CD14-positive monocyte (primary cell): ENCODE measurements around the gene NUPR2. TPM values are rescaled to one million over a fixed set of nuclear protein-coding genes. Genes with fewer than 3 reads are reported as not detected.
A peak's percentile ranks its signal among the peaks of the same experiment; 100 is the strongest.
"Not testable (repeated sequence)": the region's sequence is repeated elsewhere in the genome, so short reads cannot be mapped to it uniquely, and the experiment has no call there.

Experiments
- DNase-seq, 3 donors: peaks; one replicate each; pipeline ENCODE4 v3.0.0-alpha.2; 2011 to 2022
- H2AFZ ChIP-seq: 2 replicates; pipeline ENCODE4 v1.6.0; 2012; ENCODE audit warnings: mild to moderate bottlenecking, low read depth, low read length, inconsistent platforms; ENCODE audit not compliant: insufficient read depth, poor library complexity, severe bottlenecking
- H3K27ac ChIP-seq, 2 donors: 1 replicate in 1 of 2; 2 replicates in 1 of 2; pipeline ENCODE4 v1.5.1; 2012 to 2013; ENCODE audit warnings: low read length in 2 of 2, control low read depth in 1 of 2, inconsistent platforms in 1 of 2, low read depth in 1 of 2, mild to moderate bottlenecking in 1 of 2
- H3K27me3 ChIP-seq, 2 donors: one replicate each; pipeline versions ENCODE4 v1.6.0 to v1.6.1; 2011 to 2013; ENCODE audit warnings: low read length in 2 of 2; ENCODE audit not compliant: control insufficient read depth in 2 of 2, insufficient read depth in 2 of 2
- H3K36me3 ChIP-seq, 2 donors: replicated peaks in 1 of 2; 1 replicate in 1 of 2; 2 replicates in 1 of 2; pipeline versions ENCODE4 v1.5.1 to v1.6.1; 2012 to 2013; ENCODE audit warnings: low read length in 2 of 2, control low read depth in 1 of 2, inconsistent platforms in 1 of 2, mild to moderate bottlenecking in 1 of 2; ENCODE audit not compliant: insufficient read depth in 2 of 2, control insufficient read depth in 1 of 2
- H3K4me1 ChIP-seq, 2 donors: 1 replicate in 1 of 2; 2 replicates in 1 of 2; pipeline versions ENCODE4 v1.5.1 to v1.6.1; 2012 to 2013; ENCODE audit warnings: low read length in 2 of 2, control low read depth in 1 of 2, inconsistent platforms in 1 of 2, mild to moderate bottlenecking in 1 of 2, moderate library complexity in 1 of 2; ENCODE audit not compliant: insufficient read depth in 2 of 2, control insufficient read depth in 1 of 2
- H3K4me2 ChIP-seq: replicated peaks from 2 replicates; pipeline ENCODE3; 2012; ENCODE audit warnings: low read length, moderate library complexity, mild to moderate bottlenecking; ENCODE audit not compliant: poor library complexity, severe bottlenecking; ENCODE audit errors: extremely low read depth
- H3K4me3 ChIP-seq, 3 experiments: fragments of 200-600 bp in 1 of 3; sonication (generic) in 1 of 3; replicated peaks in 1 of 3; 1 replicate in 2 of 3; 2 replicates in 1 of 3; pipeline ENCODE4 v1.5.1; 2011 to 2013; ENCODE audit warnings: low read length in 3 of 3, mild to moderate bottlenecking in 3 of 3, control low read depth in 2 of 3, low read depth in 2 of 3, inconsistent platforms in 1 of 3, moderate library complexity in 1 of 3
- H3K79me2 ChIP-seq: 2 replicates; pipeline ENCODE4 v1.6.0; 2012; ENCODE audit warnings: mild to moderate bottlenecking, control low read depth, inconsistent platforms, low read length, moderate library complexity; ENCODE audit not compliant: insufficient read depth
- H3K9ac ChIP-seq: 2 replicates; pipeline ENCODE4 v1.6.0; 2017; ENCODE audit warnings: low read length, mild to moderate bottlenecking; ENCODE audit not compliant: insufficient read depth, poor library complexity, severe bottlenecking
- H3K9me3 ChIP-seq, 2 donors: replicated peaks in 1 of 2; 1 replicate in 1 of 2; 2 replicates in 1 of 2; pipeline versions ENCODE4 v1.5.1 to v1.6.1; 2012 to 2013; ENCODE audit warnings: low read length in 2 of 2, control low read depth in 1 of 2; ENCODE audit not compliant: control insufficient read depth in 1 of 2, insufficient read depth in 1 of 2
- H4K20me1 ChIP-seq: 2 replicates; pipeline ENCODE4 v1.6.0; 2012; ENCODE audit warnings: mild to moderate bottlenecking, low read length, control low read depth, moderate library complexity; ENCODE audit not compliant: insufficient read depth
- H3K27ac Mint-ChIP-seq, 7 donors: one replicate each; pipeline ENCODE4 v1.8.0; 2020; ENCODE audit warnings: mild to moderate bottlenecking in 7 of 7, mixed read lengths in 7 of 7, moderate library complexity in 6 of 7, inconsistent platforms in 2 of 7
- H3K27me3 Mint-ChIP-seq, 3 donors: one replicate each; pipeline ENCODE4 v1.8.0; 2021 to 2022; ENCODE audit warnings: low read depth in 3 of 3, mild to moderate bottlenecking in 3 of 3, mixed read lengths in 3 of 3, moderate library complexity in 3 of 3, inconsistent platforms in 1 of 3
- H3K36me3 Mint-ChIP-seq, 2 donors: one replicate each; pipeline ENCODE4 v1.8.0; 2020; ENCODE audit warnings: mixed read lengths in 2 of 2, inconsistent platforms in 1 of 2, mild to moderate bottlenecking in 1 of 2
- H3K4me1 Mint-ChIP-seq: one replicate; pipeline ENCODE4 v1.8.0; 2020; ENCODE audit warnings: mild to moderate bottlenecking, mixed read lengths
- H3K4me3 Mint-ChIP-seq, 2 donors: one replicate each; pipeline ENCODE4 v1.8.0; 2020; ENCODE audit warnings: mild to moderate bottlenecking in 2 of 2, mixed read lengths in 2 of 2, moderate library complexity in 1 of 2
- H3K9me3 Mint-ChIP-seq, 7 donors: one replicate each; pipeline ENCODE4 v1.8.0; 2020 to 2022; ENCODE audit warnings: mixed read lengths in 7 of 7, mild to moderate bottlenecking in 6 of 7, moderate library complexity in 6 of 7, inconsistent platforms in 2 of 7
- WGBS: methylation state at CpG from one replicate; pipeline ENCODE4 v1.1.5; 2013; ENCODE audit warnings: missing lambda C conversion rate; ENCODE audit not compliant: insufficient coverage; 5-methylcytosine and 5-hydroxymethylcytosine counted together
- intact Hi-C, 2 donors: fragments of 100-400 bp; cut with micrococcal nuclease; formaldehyde crosslinking; loops; one replicate each; pipeline versions ENCODE4 v1.15.0 to v1.15.1; 2023
- polyA plus RNA-seq, 3 donors: library from polyadenylated mRNA; depleted of rRNA in 1 of 3; unstranded in 2 of 3; stranded (reverse) in 1 of 3; fragments of 300-500 nt in 2 of 3; fragments of >200 nt in 1 of 3; fragmentation: Illumina TruSeq in 2 of 3; gene quantifications; 1 replicate in 2 of 3; 2 replicates in 1 of 3; pipeline ENCODE4 v1.2.3, GENCODE V29; 2012 to 2021
- TF ChIP-seq, protein P1 (sequence below): fragments of 200-600 bp; IDR thresholded peaks from one replicate; pipeline ENCODE4 v1.8.0; 2022; ENCODE audit warnings: antibody characterized with exemption, mild to moderate bottlenecking

NUPR2 gene
- polyA plus RNA-seq, 3 donors, result not detected

DNA sequence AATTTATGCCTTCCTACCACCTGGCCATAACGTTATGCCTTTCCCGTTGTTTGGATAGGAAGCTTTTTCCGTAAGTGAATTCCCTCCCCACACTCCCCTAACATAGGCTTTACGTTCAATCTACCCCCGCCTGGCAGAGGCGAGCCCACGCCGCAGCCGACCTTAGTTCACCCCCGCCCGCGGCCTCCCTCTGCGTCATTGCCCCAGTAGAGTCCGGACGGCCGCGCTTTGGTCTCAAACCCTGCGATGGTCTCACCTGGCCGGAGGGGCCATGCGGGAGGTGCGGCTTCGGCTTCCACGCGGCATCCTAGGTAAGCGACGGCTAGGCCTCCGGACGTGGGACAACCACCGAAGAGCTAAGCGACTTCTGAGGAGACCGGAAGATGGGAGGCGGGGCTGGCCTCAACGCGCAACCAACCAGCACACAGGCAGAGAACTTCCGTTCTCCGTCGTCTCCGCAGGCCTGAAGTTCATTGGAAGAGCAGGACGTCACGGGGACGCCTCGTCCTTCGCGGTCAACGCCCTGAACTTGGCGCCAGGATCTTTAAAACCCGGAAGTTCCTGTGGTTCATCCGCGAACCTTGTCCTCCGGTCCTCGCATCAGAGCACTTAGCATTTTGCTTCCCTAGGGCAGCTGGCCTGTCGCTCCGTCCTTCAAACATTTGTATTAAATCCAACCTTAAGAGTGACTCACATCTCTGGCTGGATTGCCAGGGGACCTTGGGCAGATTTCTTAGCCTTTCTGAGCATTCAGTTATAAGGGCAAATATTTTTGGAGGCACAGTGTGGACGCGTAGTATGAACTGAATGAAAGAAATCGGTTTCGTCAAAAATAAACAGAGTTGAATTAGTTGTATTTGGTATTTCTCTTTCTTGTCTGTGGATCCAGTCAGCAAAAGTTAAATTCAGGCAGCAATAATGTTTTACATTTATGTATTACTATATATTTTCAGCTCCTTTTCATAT, 9.8 kb downstream of the NUPR2 start, which contains the start of gene CHCHD2:
TSS of gene CHCHD2 (minus strand) at position 369 of the 966 bp plus-strand sequence. CDS start at position 306, 63 bp downstream.
- intact Hi-C loops, result loop anchor here (1.0 to 10.0 kb wide), 4 partner anchors 44 to 1342 kb away; partner anchors contain the start of genes LANCL2 (in 2 of the 2), NIPSNAP2 (in 1 of the 2) and SUMF2 (in 1 of the 2)
- WGBS, result under 1% methylated on average over 47 of the region's 57 CpGs
- TF ChIP-seq, protein P1, sequence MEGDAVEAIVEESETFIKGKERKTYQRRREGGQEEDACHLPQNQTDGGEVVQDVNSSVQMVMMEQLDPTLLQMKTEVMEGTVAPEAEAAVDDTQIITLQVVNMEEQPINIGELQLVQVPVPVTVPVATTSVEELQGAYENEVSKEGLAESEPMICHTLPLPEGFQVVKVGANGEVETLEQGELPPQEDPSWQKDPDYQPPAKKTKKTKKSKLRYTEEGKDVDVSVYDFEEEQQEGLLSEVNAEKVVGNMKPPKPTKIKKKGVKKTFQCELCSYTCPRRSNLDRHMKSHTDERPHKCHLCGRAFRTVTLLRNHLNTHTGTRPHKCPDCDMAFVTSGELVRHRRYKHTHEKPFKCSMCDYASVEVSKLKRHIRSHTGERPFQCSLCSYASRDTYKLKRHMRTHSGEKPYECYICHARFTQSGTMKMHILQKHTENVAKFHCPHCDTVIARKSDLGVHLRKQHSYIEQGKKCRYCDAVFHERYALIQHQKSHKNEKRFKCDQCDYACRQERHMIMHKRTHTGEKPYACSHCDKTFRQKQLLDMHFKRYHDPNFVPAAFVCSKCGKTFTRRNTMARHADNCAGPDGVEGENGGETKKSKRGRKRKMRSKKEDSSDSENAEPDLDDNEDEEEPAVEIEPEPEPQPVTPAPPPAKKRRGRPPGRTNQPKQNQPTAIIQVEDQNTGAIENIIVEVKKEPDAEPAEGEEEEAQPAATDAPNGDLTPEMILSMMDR, result no peak
- Mint-ChIP-seq H3K36me3 (peaks cover 26 to 38% of the 10 kb centered on the region in 2 donors), H3K27ac (peak within 1 kb of the TSS; percentile 96 to 99 (median 98)), H3K4me1 (peaks cover 25% of the 10 kb centered on the region), H3K9me3 (peaks cover 10 to 24% (median 18%) of the 10 kb centered on the region in 7 donors), H3K4me3 (peak within 1 kb of the TSS; percentile 95 to 99), H3K27me3 (peaks cover 0 to 9% (median 2%) of the 10 kb centered on the region in 3 donors)
- Histone ChIP-seq H3K27ac (peak within 1 kb of the TSS; percentile 93 to 97), H3K9ac (peak within 1 kb of the TSS; percentile 89), H3K9me3 (peaks cover 0 to 3% of the 10 kb centered on the region in 2 donors), H3K4me2 (peak within 1 kb of the TSS; percentile 83), H3K36me3 (peaks cover 27 to 32% of the 10 kb centered on the region in 2 donors), H4K20me1 (peaks cover 7% of the 10 kb centered on the region), H2AFZ (peak within 1 kb of the TSS; percentile 83), H3K4me3 (peak within 1 kb of the TSS; percentile 62 to 97 (median 89)), H3K4me1 (peaks cover 22 to 24% of the 10 kb centered on the region in 2 donors), H3K79me2 (peaks cover 31% of the 10 kb centered on the region), H3K27me3 (no peaks in the 10 kb centered on the region)
- peak; percentile 98 to 99 (median 99) for DNase-seq

DNA sequence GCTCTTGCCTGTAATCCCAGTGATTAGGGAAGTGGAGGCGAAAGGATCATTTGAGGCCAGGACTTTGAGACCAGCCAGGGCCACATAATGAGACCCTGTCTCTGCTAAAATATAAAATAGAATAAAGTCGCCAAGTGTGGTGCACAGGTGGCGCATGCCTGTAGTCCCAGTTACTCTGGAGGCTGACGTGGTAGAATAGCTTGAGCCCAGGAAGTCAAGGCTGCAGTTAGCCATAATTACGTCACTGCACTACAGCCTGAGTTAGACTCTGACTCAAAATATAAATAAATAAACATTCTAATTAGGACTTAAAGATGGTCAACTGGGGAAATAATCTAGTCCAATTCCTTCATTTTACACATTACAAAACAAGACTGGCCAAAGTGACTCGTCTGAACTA, 10.7 kb downstream of the NUPR2 start:
- intact Hi-C loops, result loop anchor here (5.0 to 10.0 kb wide), 3 partner anchors 43 to 1341 kb away; partner anchors contain the start of genes LANCL2 (in 2 of the 2) and SUMF2 (in 1 of the 2)
- peaks cover 25% of the 10 kb centered on the region for H3K4me1 Mint-ChIP-seq
- peaks cover 35 to 46% of the 10 kb centered on the region in 2 donors for H3K36me3 Mint-ChIP-seq
- peaks cover 22 to 24% of the 10 kb centered on the region in 2 donors for H3K4me1 ChIP-seq
- no peaks in the 10 kb centered on the region for H3K27me3 ChIP-seq
- H3K27me3 Mint-ChIP-seq, result peaks cover 0 to 9% (median 2%) of the 10 kb centered on the region in 3 donors
- DNase-seq, result peak; percentile 45 to 73 (median 49)
- H2AFZ ChIP-seq, result peak overlapping the region; percentile 83
- peaks cover 7% of the 10 kb centered on the region for H4K20me1 ChIP-seq
- peaks cover 31% of the 10 kb centered on the region for H3K79me2 ChIP-seq
- peak overlapping the region; percentile 89 for H3K9ac ChIP-seq
- H3K9me3 Mint-ChIP-seq, result peaks cover 10 to 24% (median 18%) of the 10 kb centered on the region in 7 donors
- TF ChIP-seq, protein P1, result no peak
- WGBS, result 19% methylated on average over 3 of the region's 6 CpGs
- H3K4me3 Mint-ChIP-seq, result peak overlapping the region; percentile 95 to 99
- peak overlapping the region; percentile 62 to 97 (median 89) for H3K4me3 ChIP-seq
- H3K27ac Mint-ChIP-seq, result peak overlapping the region; percentile 96 to 99 (median 98)
- H3K9me3 ChIP-seq, result peaks cover 0 to 3% of the 10 kb centered on the region in 2 donors
- peaks cover 36 to 41% of the 10 kb centered on the region in 2 donors for H3K36me3 ChIP-seq
- peak overlapping the region; percentile 83 for H3K4me2 ChIP-seq
- H3K27ac ChIP-seq, result peak overlapping the region; percentile 93 to 97

DNA sequence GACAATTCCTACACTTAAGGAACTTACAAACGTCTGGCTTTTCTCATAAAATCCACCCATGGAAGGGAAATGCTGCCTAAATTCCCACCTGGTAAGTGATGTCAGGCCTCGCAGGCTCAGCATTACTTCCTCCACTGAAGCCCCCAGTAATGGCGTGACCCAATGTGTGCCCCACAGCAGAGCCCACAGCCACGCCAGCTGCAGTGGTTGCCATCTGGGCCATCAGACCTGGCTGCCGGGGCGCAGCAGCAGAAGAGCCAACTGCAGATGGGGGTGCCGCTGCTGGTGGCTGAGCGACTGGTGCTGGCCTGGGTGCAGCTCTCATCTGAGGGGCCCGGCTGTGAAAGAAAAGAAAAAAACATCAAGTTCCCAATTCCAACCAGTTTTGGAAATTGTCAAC, 12.1 kb downstream of the NUPR2 start:
- Mint-ChIP-seq H3K9me3 (peaks cover 10 to 24% (median 15%) of the 10 kb centered on the region in 7 donors), H3K27ac (peak overlapping the region in 2 of 7 donors; percentile 10 to 36), H3K4me1 (peaks cover 25% of the 10 kb centered on the region), H3K36me3 (peaks cover 47 to 60% of the 10 kb centered on the region in 2 donors)
- DNase-seq, H3K4me3 Mint-ChIP-seq, H3K4me2 ChIP-seq, H3K27me3 ChIP-seq, H3K27me3 Mint-ChIP-seq, H3K9me3 ChIP-seq, H3K4me3 ChIP-seq, H2AFZ ChIP-seq, H3K9ac ChIP-seq, H4K20me1 ChIP-seq: not testable (repeated sequence)
- 83% methylated on average over 1 of the region's 9 CpGs for WGBS
- Histone ChIP-seq H3K36me3 (peaks cover 49 to 55% of the 10 kb centered on the region in 2 donors), H3K4me1 (peaks cover 22 to 24% of the 10 kb centered on the region in 2 donors), H3K27ac (peak overlapping the region in 1 of 2 donors; percentile 20), H3K79me2 (peaks cover 31% of the 10 kb centered on the region)
- intact Hi-C loops, result loop anchor here in 1 of 2 donors (10.0 kb wide), 1 partner anchor 1339 kb away; no protein-coding TSS in a partner anchor
